Activated CD8-positive, alpha-beta memory T cell treated with anti-CD3 and anti-CD28 coated beads for 24 hours (primary cell): Measurements from ENCODE around the gene TKTL2.

ENCODE experiments used
- DNase-seq: peaks from one replicate; pipeline ENCODE4 v3.0.0-alpha.2; 2020

Gene TKTL2

DNA sequence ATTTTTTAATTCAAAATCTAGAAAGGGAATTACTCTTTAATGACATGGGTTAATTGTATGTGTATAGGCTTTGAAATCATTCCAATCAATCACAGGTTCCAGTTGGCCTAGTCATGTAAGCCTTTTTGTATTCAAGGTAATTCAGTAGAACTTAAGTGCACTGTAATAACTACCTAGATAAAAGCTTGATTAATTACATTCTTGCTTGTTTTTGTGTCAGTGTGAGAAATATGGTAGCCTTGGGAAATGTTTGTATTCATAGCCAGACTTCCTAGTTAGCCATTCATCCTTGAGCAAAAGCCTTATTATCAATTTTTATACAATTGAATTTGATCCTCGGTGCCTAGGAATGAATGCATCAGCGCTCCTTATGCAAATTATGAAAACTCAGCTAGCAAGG, 33.5 kb downstream of the TKTL2 start:
- DNase-seq = no peak
